Mesothelial cell of epicardium (in vitro differentiated cells): ENCODE results near the gene MAGI1. TPM values are rescaled to one million over a fixed set of nuclear protein-coding genes. Genes with fewer than 3 reads are reported as not detected.

Experiments used
- DNase-seq, 2 experiments: peaks; one replicate each; pipeline ENCODE4 v3.0.0; 2021; ENCODE audit warnings: low spot score in 2 of 2; ENCODE audit not compliant: unreplicated experiment in 2 of 2
- H3K27ac Mint-ChIP-seq: 2 replicates; pipeline ENCODE4 v1.8.0; 2021; ENCODE audit warnings: mixed read lengths
- H3K27me3 Mint-ChIP-seq: 2 replicates; pipeline ENCODE4 v1.8.0; 2021; ENCODE audit warnings: low read depth, mixed read lengths
- H3K36me3 Mint-ChIP-seq: 2 replicates; pipeline ENCODE4 v1.8.0; 2021; ENCODE audit warnings: mixed read lengths
- H3K4me1 Mint-ChIP-seq: 2 replicates; pipeline ENCODE4 v1.8.0; 2021; ENCODE audit warnings: mixed read lengths
- H3K4me3 Mint-ChIP-seq: 2 replicates; pipeline ENCODE4 v1.8.0; 2021; ENCODE audit warnings: mild to moderate bottlenecking, moderate library complexity, mixed read lengths
- H3K9me3 Mint-ChIP-seq: 2 replicates; pipeline ENCODE4 v1.8.0; 2021; ENCODE audit warnings: mixed read lengths
- CTCF ChIP-seq: fragments of 200-600 bp; sonication (generic); IDR thresholded peaks from one replicate; pipeline ENCODE4 v1.5.0; 2021; ENCODE audit warnings: antibody characterized with exemption; ENCODE audit not compliant: unreplicated experiment
- total RNA-seq: library from RNA; stranded (reverse); gene quantifications from 3 replicates; pipeline ENCODE4 v1.2.1, GENCODE V29; 2021

Gene MAGI1
- total RNA-seq, 1 donor from 2014 or later = 65.6 TPM

GRCh38 chr3:65944252-65944651 is 94.5 kb downstream of the MAGI1 start:
- H3K4me1 Mint-ChIP-seq = peaks cover 22% of the 10 kb centered on the region
- H3K9me3 Mint-ChIP-seq = no peaks in the 10 kb centered on the region
- H3K27me3 Mint-ChIP-seq = no peaks in the 10 kb centered on the region
- no peak for TF ChIP-seq CTCF
- no peak for DNase-seq
- H3K27ac Mint-ChIP-seq = no peak overlapping the region
- no peaks in the 10 kb centered on the region for H3K36me3 Mint-ChIP-seq
- H3K4me3 Mint-ChIP-seq = no peak overlapping the region

DNA sequence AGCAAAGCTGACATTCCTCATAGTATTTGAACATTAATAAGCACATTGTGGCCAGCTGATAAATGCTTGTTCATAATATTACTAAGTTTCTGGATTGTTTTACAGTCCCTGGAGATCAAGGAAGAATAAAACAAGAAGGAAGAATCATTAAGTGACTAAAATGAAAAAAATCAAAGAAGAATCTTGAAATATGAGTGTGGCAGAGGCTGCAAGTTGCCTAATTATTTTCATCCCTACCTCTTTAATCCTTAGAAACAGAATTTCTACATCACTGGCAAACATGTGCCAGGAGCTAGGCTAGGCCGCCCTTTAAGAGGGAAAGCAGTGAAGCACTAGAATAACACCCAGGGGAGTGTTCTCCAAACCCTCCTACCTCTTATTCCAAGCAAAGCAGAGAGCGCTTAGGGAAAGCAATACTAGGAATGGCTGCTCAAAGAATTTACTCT is 98.9 kb downstream of the MAGI1 start:
- Mint-ChIP-seq H3K4me3 (no peak overlapping the region), H3K4me1 (peaks cover 10% of the 10 kb centered on the region), H3K9me3 (no peaks in the 10 kb centered on the region), H3K27me3 (no peaks in the 10 kb centered on the region), H3K27ac (no peak overlapping the region), H3K36me3 (no peaks in the 10 kb centered on the region)
- no peak for TF ChIP-seq CTCF
- DNase-seq = no peak

GRCh38 chr3:65939184-65939583 is 99.5 kb downstream of the MAGI1 start:
- Mint-ChIP-seq H3K36me3 (no peaks in the 10 kb centered on the region), H3K4me1 (peaks cover 10% of the 10 kb centered on the region), H3K27ac (no peak overlapping the region), H3K9me3 (no peaks in the 10 kb centered on the region), H3K27me3 (no peaks in the 10 kb centered on the region), H3K4me3 (no peak overlapping the region)
- no peak for DNase-seq
- no peak for TF ChIP-seq CTCF

GRCh38 chr3:65938676-65939075 is 100.0 kb downstream of the MAGI1 start:
- DNase-seq = no peak
- Mint-ChIP-seq H3K36me3 (no peaks in the 10 kb centered on the region), H3K27me3 (no peaks in the 10 kb centered on the region), H3K4me1 (peaks cover 10% of the 10 kb centered on the region), H3K27ac (no peak overlapping the region), H3K9me3 (no peaks in the 10 kb centered on the region), H3K4me3 (no peak overlapping the region)
- no peak for TF ChIP-seq CTCF

DNA sequence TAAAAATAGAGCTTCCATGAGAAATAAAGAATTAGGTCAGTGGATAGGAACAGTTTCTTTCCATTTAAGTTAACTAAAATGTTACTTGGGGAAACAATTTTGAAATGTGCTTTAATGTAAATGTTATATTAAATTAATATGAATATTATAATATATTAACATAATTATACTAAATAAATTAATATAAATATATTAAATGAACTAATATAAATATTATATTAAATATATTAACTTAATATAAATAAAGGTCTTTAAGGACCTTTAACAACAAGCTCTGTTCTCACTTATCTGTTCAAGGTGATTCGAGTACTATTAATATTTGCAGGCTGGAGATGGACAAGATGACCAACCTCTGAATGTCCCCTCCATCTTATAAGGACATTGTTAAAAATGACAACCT is 100.6 kb downstream of the MAGI1 start:
- no peak overlapping the region for H3K4me3 Mint-ChIP-seq
- H3K36me3 Mint-ChIP-seq = peaks cover 4% of the 10 kb centered on the region
- DNase-seq = no peak
- no peaks in the 10 kb centered on the region for H3K27me3 Mint-ChIP-seq
- no peak for TF ChIP-seq CTCF
- peaks cover 4% of the 10 kb centered on the region for H3K9me3 Mint-ChIP-seq
- H3K4me1 Mint-ChIP-seq = peaks cover 10% of the 10 kb centered on the region
- H3K27ac Mint-ChIP-seq = no peak overlapping the region
